ENCODE data around the gene NRG2.

NRG2 gene

GRCh38 chr5:139964994-139965565 lies 78.0 kb downstream of the NRG2 start:
- DNase-seq: no peak

- DNase-seq: no peak
Measured at GRCh38 chr5:139964266-139964993, 78.7 kb downstream of the NRG2 start.

- DNase-seq: no peak
Measured at GRCh38 chr5:139962445-139962844, 80.7 kb downstream of the NRG2 start.

- DNase-seq: no peak
Measured at GRCh38 chr5:139961435-139962157, 81.5 kb downstream of the NRG2 start.

- no peak for DNase-seq
Measured at GRCh38 chr5:139960723-139961383, 82.2 kb downstream of the NRG2 start.

GRCh38 chr5:139958432-139959148 lies 84.5 kb downstream of the NRG2 start:
- DNase-seq: no peak

- no peak for DNase-seq
Measured at GRCh38 chr5:139956342-139956741, 86.8 kb downstream of the NRG2 start.

- DNase-seq: no peak
Measured at GRCh38 chr5:139955616-139956273, 87.4 kb downstream of the NRG2 start.

GRCh38 chr5:139955053-139955605 lies 88.0 kb downstream of the NRG2 start:
- DNase-seq: peak in 1 of 2 experiments; percentile 31

GRCh38 chr5:139954462-139954861 lies 88.6 kb downstream of the NRG2 start:
- no peak for DNase-seq

- DNase-seq: no peak
Measured at GRCh38 chr5:139954022-139954421, 89.1 kb downstream of the NRG2 start.

- DNase-seq: peak; percentile 82 to 92
Measured at GRCh38 chr5:139952574-139952973, 90.5 kb downstream of the NRG2 start.

- DNase-seq: no peak
Measured at GRCh38 chr5:139951983-139952382, 91.1 kb downstream of the NRG2 start.

- DNase-seq: no peak
Measured at GRCh38 chr5:139951296-139951924, 91.7 kb downstream of the NRG2 start.

- no peak for DNase-seq
Measured at GRCh38 chr5:139950436-139950835, 92.7 kb downstream of the NRG2 start.

- no peak for DNase-seq
Measured at GRCh38 chr5:139949710-139950109, 93.4 kb downstream of the NRG2 start.

GRCh38 chr5:139947727-139948126 lies 95.4 kb downstream of the NRG2 start:
- no peak for DNase-seq

GRCh38 chr5:139946440-139946839 lies 96.7 kb downstream of the NRG2 start:
- DNase-seq: no peak

GRCh38 chr5:139946006-139946405 lies 97.1 kb downstream of the NRG2 start:
- no peak for DNase-seq

GRCh38 chr5:139942243-139942642 lies 100.9 kb downstream of the NRG2 start:
- no peak for DNase-seq

GRCh38 chr5:139930406-139930805 lies 112.7 kb downstream of the NRG2 start:
- DNase-seq: no peak
